HG03520 (cell line): ENCODE measurements around the gene GLRX5.

ENCODE experiments used
- ATAC-seq: cut with Tn5 transposase; IDR thresholded peaks from one replicate; pipeline ENCODE4 v1.9.1; 2021; ENCODE audit warnings: mild to moderate bottlenecking, moderate library complexity; ENCODE audit not compliant: unreplicated experiment

Gene GLRX5

GRCh38 chr14:95534299-95535225, at the start of gene GLRX5:
Gene GLRX5 (plus strand): TSS chr14:95535050. CDS start chr14:95535090, 40 bp downstream.
- peak; percentile 86 for ATAC-seq

- ATAC-seq, result no peak
Observed at GRCh38 chr14:95485222-95485819, 49.5 kb upstream of the GLRX5 start.

GRCh38 chr14:95486875-95487668, 47.8 kb upstream of the GLRX5 start:
- no peak for ATAC-seq

- no peak for ATAC-seq
Observed at GRCh38 chr14:95487669-95488084, 47.2 kb upstream of the GLRX5 start.

- no peak for ATAC-seq
Observed at GRCh38 chr14:95488376-95489213, 46.3 kb upstream of the GLRX5 start.

- no peak for ATAC-seq
Observed at GRCh38 chr14:95489214-95490137, 45.4 kb upstream of the GLRX5 start.

- no peak for ATAC-seq
Observed at GRCh38 chr14:95490138-95490509, 44.7 kb upstream of the GLRX5 start.

- no peak for ATAC-seq
Observed at GRCh38 chr14:95490727-95491451, 44.0 kb upstream of the GLRX5 start.

- ATAC-seq, result no peak
Observed at GRCh38 chr14:95491936-95492608, 42.8 kb upstream of the GLRX5 start.

- ATAC-seq, result no peak
Observed at GRCh38 chr14:95493503-95493902, 41.3 kb upstream of the GLRX5 start.

GRCh38 chr14:95493976-95494375, 40.9 kb upstream of the GLRX5 start:
- ATAC-seq, result no peak

- ATAC-seq, result no peak
Observed at GRCh38 chr14:95494456-95494855, 40.4 kb upstream of the GLRX5 start.

GRCh38 chr14:95495076-95495475, 39.8 kb upstream of the GLRX5 start:
- no peak for ATAC-seq

GRCh38 chr14:95495538-95496025, 39.3 kb upstream of the GLRX5 start:
- peak; percentile 87 for ATAC-seq

- ATAC-seq, result no peak
Observed at GRCh38 chr14:95496111-95496681, 38.7 kb upstream of the GLRX5 start.

GRCh38 chr14:95496690-95497259, 38.1 kb upstream of the GLRX5 start:
- no peak for ATAC-seq

- ATAC-seq, result no peak
Observed at GRCh38 chr14:95497561-95498011, 37.3 kb upstream of the GLRX5 start.
